Effector memory CD8-positive, alpha-beta T cell (primary cell): ENCODE results near the gene MTHFR.

Source experiments
- ATAC-seq: fragments of 150-1000 bp; cut with Tn5 transposase; replicated peaks from 2 replicates; pipeline ENCODE4 v1.10.0; 2021; ENCODE audit warnings: mild to moderate bottlenecking, moderate library complexity
- DNase-seq, 3 experiments: peaks; one replicate each; pipeline ENCODE4 v3.0.0; 2021
- H3K27ac Mint-ChIP-seq, 2 donors: one replicate each; pipeline ENCODE4 v1.8.0; 2022; ENCODE audit warnings: mild to moderate bottlenecking in 2 of 2, mixed read lengths in 2 of 2, moderate library complexity in 2 of 2
- H3K27me3 Mint-ChIP-seq, 2 donors: one replicate each; pipeline ENCODE4 v1.8.0; 2022; ENCODE audit warnings: mixed read lengths in 2 of 2
- H3K36me3 Mint-ChIP-seq: one replicate; pipeline ENCODE4 v1.8.0; 2022; ENCODE audit warnings: mild to moderate bottlenecking, moderate library complexity, mixed read lengths; ENCODE audit not compliant: insufficient read depth
- H3K4me1 Mint-ChIP-seq, 2 donors: one replicate each; pipeline ENCODE4 v1.8.0; 2022; ENCODE audit warnings: low read depth in 2 of 2, mixed read lengths in 2 of 2
- H3K4me3 Mint-ChIP-seq, 2 donors: one replicate each; pipeline ENCODE4 v1.8.0; 2022; ENCODE audit warnings: mild to moderate bottlenecking in 2 of 2, mixed read lengths in 2 of 2, moderate library complexity in 2 of 2
- H3K9me3 Mint-ChIP-seq, 2 donors: one replicate each; pipeline ENCODE4 v1.8.0; 2022; ENCODE audit warnings: mixed read lengths in 2 of 2
- total RNA-seq, 9 experiments: gene quantifications; one replicate each; lab custom pipeline; 2026; lab: John Stamatoyannopoulos, UW

MTHFR gene
- 44.6 to 106 (median 52.6) reads per million in 9 experiments for total RNA-seq

DNA sequence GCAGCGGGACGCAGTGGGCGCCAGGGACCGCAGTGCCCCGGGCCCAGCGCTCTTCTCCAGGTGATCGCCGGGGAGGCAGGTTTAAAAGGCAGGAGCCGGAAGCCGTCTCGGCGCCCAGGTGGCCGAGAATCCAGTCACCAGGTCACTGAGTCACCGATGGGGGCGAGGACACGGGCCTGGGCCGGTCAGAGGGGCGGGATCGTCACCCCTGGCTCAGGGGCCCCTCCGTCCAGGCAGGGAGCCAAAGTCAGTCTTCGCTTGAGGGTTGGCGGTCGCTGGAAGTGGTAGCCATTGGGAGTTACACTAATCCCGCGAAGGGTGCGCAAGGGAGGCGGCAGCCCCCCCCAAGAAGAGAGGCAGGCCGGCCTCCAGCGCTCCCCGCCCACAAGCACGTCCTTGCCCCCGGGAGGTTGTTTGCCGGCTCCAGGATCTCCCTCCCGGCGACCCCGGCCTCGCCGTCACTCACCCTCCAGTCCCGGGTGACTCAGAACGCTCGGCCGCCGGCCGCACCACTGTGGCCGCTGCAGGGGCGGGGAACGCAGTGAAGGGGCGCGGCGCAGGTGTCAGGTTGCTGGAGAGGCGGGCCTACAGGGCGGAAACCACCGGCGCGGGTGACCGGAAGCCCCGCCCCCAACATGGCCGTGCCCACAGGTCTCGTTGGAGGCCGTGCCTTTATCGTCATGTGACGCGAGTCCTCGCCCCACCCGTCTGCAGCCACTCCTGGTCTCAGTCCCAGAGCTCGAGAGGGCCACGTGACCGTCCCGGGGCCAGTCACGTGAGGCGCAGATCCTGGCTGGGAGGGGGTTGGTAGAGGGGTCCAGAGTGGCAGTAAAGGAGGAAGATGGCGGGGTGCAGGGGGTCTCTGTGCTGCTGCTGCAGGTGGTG is at the start of gene MTHFR, which contains the start of gene CLCN6:
TSS of gene MTHFR (minus strand) at position 543 of the 885 bp plus-strand sequence. CDS start 2,848 bp downstream, outside the sequence.
TSS of gene CLCN6 (plus strand) at position 770 of the 885 bp plus-strand sequence. CDS start at position 842, 72 bp downstream.
- Mint-ChIP-seq H3K4me1 (peaks cover 46 to 53% of the 10 kb centered on the region in 2 donors), H3K9me3 (no peaks in the 10 kb centered on the region), H3K27me3 (no peaks in the 10 kb centered on the region), H3K36me3 (peaks cover 24% of the 10 kb centered on the region), H3K4me3 (peak within 1 kb of the TSS; percentile 92 to 96), H3K27ac (peak within 1 kb of the TSS; percentile 92 to 94)
- DNase-seq, result peak; percentile 96 to 97 (median 96)
- peak; percentile 84 for ATAC-seq

- H3K27ac Mint-ChIP-seq, result no peak overlapping the region
Observed at GRCh38 chr1:11855430-11855829, 49.7 kb upstream of the MTHFR start.

DNA sequence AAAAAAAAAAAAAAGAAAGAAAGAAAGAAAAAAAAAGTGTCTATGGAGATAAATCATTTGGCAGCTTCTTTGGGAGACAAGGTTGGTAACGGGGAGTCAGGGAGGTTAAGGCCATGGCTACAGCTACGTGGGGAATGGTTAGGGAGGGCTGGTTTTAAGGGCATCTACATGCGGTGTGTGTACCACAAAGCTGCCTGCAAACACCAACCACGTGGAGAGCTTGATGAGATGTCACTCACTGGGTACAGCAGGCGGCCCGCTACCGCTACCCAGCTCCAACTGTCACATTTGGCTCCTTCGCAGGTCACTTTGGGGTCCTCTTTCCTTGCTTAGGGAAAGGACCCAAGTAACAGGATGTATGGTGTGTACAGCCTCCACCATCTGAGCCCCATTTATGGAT is 48.8 kb upstream of the MTHFR start:
- Mint-ChIP-seq H3K27me3 (peaks cover 31 to 81% of the 10 kb centered on the region in 2 donors), H3K36me3 (no peaks in the 10 kb centered on the region), H3K27ac (no peak overlapping the region), H3K4me1 (no peaks in the 10 kb centered on the region), H3K9me3 (no peaks in the 10 kb centered on the region), H3K4me3 (no peak overlapping the region)
- no peak for DNase-seq
- ATAC-seq, result no peak

More at GRCh38 chr1:11855430-11855829, 49.7 kb upstream of the MTHFR start:
- DNase-seq, result no peak
- Mint-ChIP-seq H3K4me1 (no peaks in the 10 kb centered on the region), H3K4me3 (no peak overlapping the region), H3K9me3 (no peaks in the 10 kb centered on the region), H3K27me3 (peaks cover 40 to 90% of the 10 kb centered on the region in 2 donors), H3K36me3 (no peaks in the 10 kb centered on the region)
- ATAC-seq, result no peak

- H3K27me3 Mint-ChIP-seq, result peaks cover 20 to 49% of the 10 kb centered on the region in 2 donors
- H3K36me3 Mint-ChIP-seq, result peaks cover 3% of the 10 kb centered on the region
- no peaks in the 10 kb centered on the region for H3K9me3 Mint-ChIP-seq
- H3K4me3 Mint-ChIP-seq, result no peak overlapping the region
- ATAC-seq (no peak), DNase-seq (no peak)
- H3K4me1 Mint-ChIP-seq, result no peaks in the 10 kb centered on the region
- no peak overlapping the region for H3K27ac Mint-ChIP-seq
Observed at GRCh38 chr1:11851180-11851579, 45.4 kb upstream of the MTHFR start.

- Mint-ChIP-seq H3K36me3 (peaks cover 4% of the 10 kb centered on the region), H3K4me3 (no peak overlapping the region), H3K27me3 (peaks cover 18 to 41% of the 10 kb centered on the region in 2 donors), H3K9me3 (no peaks in the 10 kb centered on the region), H3K4me1 (peaks cover 0 to 4% of the 10 kb centered on the region in 2 donors), H3K27ac (no peak overlapping the region)
- DNase-seq, result no peak
- no peak for ATAC-seq
Observed at GRCh38 chr1:11850156-11850555, 44.4 kb upstream of the MTHFR start.

DNA sequence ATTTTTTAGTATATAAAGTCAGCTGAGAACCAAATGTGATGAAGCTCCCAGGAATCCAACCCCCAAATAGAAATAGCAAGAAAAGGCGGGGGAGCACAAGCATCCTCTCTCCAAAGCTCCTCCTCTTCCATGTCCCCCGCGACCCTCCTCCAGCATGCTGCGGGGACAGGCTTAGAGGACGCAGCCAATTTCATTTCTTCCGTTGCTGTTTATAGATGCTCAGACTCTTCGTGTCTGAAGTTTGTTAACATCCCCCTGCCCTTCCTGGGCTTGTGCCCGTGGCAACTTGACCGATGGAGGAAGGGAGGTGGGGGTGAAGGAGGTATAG is 42.6 kb upstream of the MTHFR start:
- DNase-seq (no peak), ATAC-seq (no peak)
- Mint-ChIP-seq H3K27ac (no peak overlapping the region), H3K27me3 (peaks cover 13 to 23% of the 10 kb centered on the region in 2 donors), H3K4me1 (peaks cover 0 to 4% of the 10 kb centered on the region in 2 donors), H3K4me3 (no peak overlapping the region), H3K36me3 (peaks cover 4% of the 10 kb centered on the region), H3K9me3 (no peaks in the 10 kb centered on the region)

DNA sequence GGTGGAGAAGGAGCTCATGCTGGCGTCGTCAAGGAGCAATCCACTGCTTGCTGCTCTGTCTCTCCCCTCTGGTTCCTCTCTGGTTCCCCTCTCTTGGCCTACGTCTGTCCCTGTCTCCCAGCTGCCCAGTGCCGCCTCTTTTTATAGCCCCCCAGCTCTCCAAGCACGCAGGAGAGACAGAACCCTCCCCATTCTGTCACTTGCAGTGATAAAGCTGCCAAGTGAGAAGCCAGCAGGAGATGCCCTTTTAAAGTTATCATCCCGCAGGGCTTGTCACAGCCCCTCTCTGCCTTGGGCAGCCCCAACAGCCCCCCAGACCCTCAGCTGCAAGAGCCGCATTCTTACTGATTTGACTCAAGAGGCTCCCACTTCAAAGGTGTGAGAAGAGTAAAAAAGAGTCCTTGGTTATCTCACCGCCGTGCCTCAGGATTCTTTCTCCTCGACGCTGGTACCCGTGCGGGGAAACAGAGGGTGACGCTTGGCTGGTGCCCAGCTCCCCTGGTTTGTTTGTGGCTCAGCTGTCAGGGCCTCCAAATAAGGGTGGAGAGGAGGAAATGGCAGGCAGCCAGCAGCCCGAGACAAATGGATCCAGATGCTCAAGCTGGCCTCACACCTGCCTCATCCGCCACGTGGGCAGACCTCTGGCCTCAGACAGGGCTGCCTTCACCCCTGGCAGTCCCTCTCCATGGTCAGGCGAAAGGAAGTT is 42.1 kb upstream of the MTHFR start, which contains the start of gene NPPA:
TSS of gene NPPA (minus strand) at position 117 of the 706 bp plus-strand sequence. CDS start at position 18, 99 bp downstream.
- Mint-ChIP-seq H3K4me3 (no peak within 1 kb of the TSS), H3K9me3 (no peaks in the 10 kb centered on the region), H3K4me1 (peaks cover 0 to 4% of the 10 kb centered on the region in 2 donors), H3K27me3 (peaks cover 9 to 18% of the 10 kb centered on the region in 2 donors), H3K27ac (no peak within 1 kb of the TSS), H3K36me3 (peaks cover 4% of the 10 kb centered on the region)
- ATAC-seq (no peak), DNase-seq (no peak)

- ATAC-seq, result peak; percentile 27
- Mint-ChIP-seq H3K27me3 (peaks cover 0 to 2% of the 10 kb centered on the region in 2 donors), H3K36me3 (peaks cover 7% of the 10 kb centered on the region)
Observed at GRCh38 chr1:11845641-11846335, 40.0 kb upstream of the MTHFR start.

DNA sequence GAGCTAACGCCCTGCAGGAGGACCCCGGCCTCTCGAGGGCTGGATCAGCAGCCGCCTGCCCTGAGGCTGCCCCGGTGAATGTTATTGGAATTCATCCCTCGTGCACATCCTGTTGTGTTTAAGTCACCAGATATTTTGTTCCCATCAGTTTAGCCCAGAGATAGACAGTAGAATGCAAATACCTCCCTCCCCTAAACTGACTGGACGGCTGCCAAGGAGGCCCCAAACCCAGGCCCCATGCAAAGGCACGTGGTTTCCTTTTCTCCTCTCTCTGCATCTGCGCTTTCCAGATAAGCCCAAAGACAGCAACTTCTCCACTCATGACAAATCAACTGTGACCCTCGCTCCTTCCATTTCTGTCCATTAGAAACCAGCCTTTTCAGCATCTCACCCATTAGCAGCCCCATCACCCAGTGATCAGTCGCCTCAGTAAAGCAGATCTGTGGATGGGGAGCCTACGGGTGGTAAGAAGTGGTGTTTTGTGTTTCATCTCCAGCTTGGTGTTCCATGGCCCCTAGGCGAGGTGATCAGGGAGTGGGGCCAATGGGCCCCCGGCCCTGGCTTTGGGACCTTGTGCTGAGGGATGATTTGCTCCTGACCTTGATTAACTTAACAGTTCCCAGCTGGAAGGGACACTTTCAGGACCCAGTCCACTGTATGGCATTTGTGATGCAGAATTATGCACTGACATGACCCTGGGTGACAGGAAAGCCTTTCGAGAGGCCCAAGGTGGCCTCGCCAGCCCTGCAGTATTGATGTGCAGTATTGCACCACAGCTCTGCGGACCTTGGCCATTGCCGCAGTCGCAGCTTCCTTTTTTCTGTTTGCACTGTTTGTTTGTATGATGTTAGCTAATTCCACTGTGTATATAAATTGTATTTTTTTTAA is 36.6 kb upstream of the MTHFR start:
- no peak for ATAC-seq
- H3K27ac Mint-ChIP-seq, result no peak overlapping the region
- H3K4me3 Mint-ChIP-seq, result no peak overlapping the region
- H3K9me3 Mint-ChIP-seq, result no peaks in the 10 kb centered on the region
- H3K4me1 Mint-ChIP-seq, result peaks cover 4% of the 10 kb centered on the region in 2 donors
- DNase-seq, result no peak
- no peaks in the 10 kb centered on the region for H3K27me3 Mint-ChIP-seq
- H3K36me3 Mint-ChIP-seq, result peaks cover 24% of the 10 kb centered on the region

More at GRCh38 chr1:11845641-11846335, 40.0 kb upstream of the MTHFR start:
- Mint-ChIP-seq H3K9me3 (no peaks in the 10 kb centered on the region), H3K27ac (no peak overlapping the region), H3K4me1 (peaks cover 0 to 4% of the 10 kb centered on the region in 2 donors), H3K4me3 (no peak overlapping the region)
- no peak for DNase-seq

GRCh38 chr1:11841245-11842153 is 35.7 kb upstream of the MTHFR start:
- H3K27me3 Mint-ChIP-seq, result no peaks in the 10 kb centered on the region
- DNase-seq, result no peak
- H3K9me3 Mint-ChIP-seq, result no peaks in the 10 kb centered on the region
- peaks cover 4% of the 10 kb centered on the region in 2 donors for H3K4me1 Mint-ChIP-seq
- no peak overlapping the region for H3K4me3 Mint-ChIP-seq
- H3K36me3 Mint-ChIP-seq, result peaks cover 27% of the 10 kb centered on the region
- no peak for ATAC-seq
- H3K27ac Mint-ChIP-seq, result no peak overlapping the region

DNA sequence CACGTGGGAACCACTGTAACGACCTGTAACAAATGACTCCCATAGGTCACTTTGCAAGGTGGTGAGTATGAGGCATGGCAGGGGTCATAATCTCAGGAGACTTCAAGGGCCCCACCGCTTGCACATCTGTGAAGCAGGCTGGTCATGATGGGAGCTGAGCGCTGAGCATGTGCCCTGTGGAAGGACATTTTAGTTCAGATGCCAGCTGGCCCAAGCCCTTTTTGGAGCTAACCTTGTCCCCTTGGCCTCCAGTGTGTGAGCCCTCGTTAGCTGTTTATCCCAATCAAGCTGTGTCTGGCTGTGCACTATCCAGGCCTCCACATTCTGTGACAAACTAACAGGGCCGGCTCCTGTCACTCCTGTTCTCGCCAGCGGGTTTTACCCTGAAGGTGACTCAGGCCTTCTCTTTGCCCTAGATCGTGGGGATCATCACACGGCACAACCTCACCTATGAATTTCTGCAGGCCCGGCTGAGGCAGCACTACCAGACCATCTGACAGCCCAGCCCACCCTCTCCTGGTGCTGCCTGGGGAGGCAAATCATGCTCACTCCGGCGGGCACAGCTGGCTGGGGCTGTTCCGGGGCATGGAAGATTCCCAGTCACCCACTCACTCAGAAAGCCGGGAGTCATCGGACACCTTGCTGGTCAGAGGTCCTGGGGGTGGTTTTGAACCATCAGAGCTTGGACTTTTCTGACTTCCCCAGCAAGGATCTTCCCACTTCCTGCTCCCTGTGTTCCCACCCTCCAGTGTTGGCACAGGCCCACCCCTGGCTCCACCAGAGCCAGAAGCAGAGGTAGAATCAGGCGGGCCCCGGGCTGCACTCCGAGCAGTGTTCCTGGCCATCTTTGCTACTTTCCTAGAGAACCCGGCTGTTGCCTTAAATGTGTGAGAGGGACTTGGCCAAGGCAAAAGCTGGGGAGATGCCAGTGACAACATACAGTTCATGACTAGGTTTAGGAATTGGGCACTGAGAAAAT is 34.3 kb upstream of the MTHFR start:
- Mint-ChIP-seq H3K27ac (no peak overlapping the region), H3K4me1 (peaks cover 0 to 4% of the 10 kb centered on the region in 2 donors), H3K27me3 (no peaks in the 10 kb centered on the region), H3K9me3 (no peaks in the 10 kb centered on the region), H3K4me3 (no peak overlapping the region), H3K36me3 (peaks cover 23% of the 10 kb centered on the region)
- DNase-seq, result no peak
- no peak for ATAC-seq
